Heart left ventricle (tissue), 16 donors: ENCODE results near the gene NME7. TPM values are rescaled to one million over a fixed set of nuclear protein-coding genes. Genes with fewer than 3 reads are reported as not detected.

Source experiments
- ATAC-seq, 4 donors: fragments of 200-7000 bp; cut with Tn5 transposase; one replicate each; pipeline ENCODE4 v1.9.1; 2020 to 2022; ENCODE audit warnings: moderate library complexity in 4 of 4, mild to moderate bottlenecking in 3 of 4, moderate number of reproducible peaks in 1 of 4
- DNase-seq, 5 donors: peaks; one replicate each; pipeline ENCODE4 v3.0.0-alpha.2; 2020
- H3K27ac ChIP-seq, 12 donors: fragments of 200-600 bp; sonication (generic) in 4 of 12; one replicate each; pipeline versions ENCODE4 v1.5.0 to v1.8.0; 2016 to 2022; ENCODE audit warnings: mild to moderate bottlenecking in 2 of 12
- H3K27me3 ChIP-seq, 9 donors: fragments of 200-600 bp; sonication (generic) in 2 of 9; one replicate each; pipeline versions ENCODE4 v1.5.1 to v1.8.0; 2016 to 2022; ENCODE audit warnings: mild to moderate bottlenecking in 3 of 9
- H3K36me3 ChIP-seq, 9 donors: fragments of 200-600 bp; sonication (generic) in 2 of 9; one replicate each; pipeline versions ENCODE4 v1.5.0 to v1.8.0; 2018 to 2022; ENCODE audit warnings: mild to moderate bottlenecking in 2 of 9
- H3K4me1 ChIP-seq, 12 donors: fragments of 200-600 bp; sonication (generic) in 4 of 12; one replicate each; pipeline versions ENCODE4 v1.5.0 to v1.8.0; 2016 to 2022; ENCODE audit warnings: mild to moderate bottlenecking in 3 of 12
- H3K4me3 ChIP-seq, 12 donors: fragments of 200-600 bp; sonication (generic) in 4 of 12; one replicate each; pipeline versions ENCODE4 v1.5.0 to v1.8.0; 2017 to 2022; ENCODE audit warnings: mild to moderate bottlenecking in 9 of 12, moderate library complexity in 4 of 12
- H3K9me3 ChIP-seq, 12 donors: fragments of 200-600 bp; sonication (generic) in 4 of 12; one replicate each; pipeline versions ENCODE4 v1.5.0 to v1.8.0; 2016 to 2022; ENCODE audit warnings: mild to moderate bottlenecking in 1 of 12
- CTCF ChIP-seq, 12 donors: fragments of 200-600 bp; sonication (generic) in 4 of 12; IDR thresholded peaks; one replicate each; pipeline versions ENCODE4 v1.5.0 to v1.8.0; 2018 to 2022; ENCODE audit warnings: antibody characterized with exemption in 12 of 12, mild to moderate bottlenecking in 5 of 12
- POLR2A ChIP-seq, 2 donors: fragments of 450-650 bp; IDR thresholded peaks; one replicate each; pipeline ENCODE4 v1.6.1; 2017; ENCODE audit warnings: antibody characterized with exemption in 2 of 2, mild to moderate bottlenecking in 2 of 2, moderate library complexity in 2 of 2
- WGBS, 4 donors: extraction: QIAGEN DNeasy Blood & Tissue Kit in 2 of 4; methylation state at CpG; one replicate each; pipeline versions ENCODE4 v1.1.5 to v1.1.7; 2013 to 2018; 5-methylcytosine and 5-hydroxymethylcytosine counted together
- intact Hi-C, 10 donors: fragments of 100-400 bp; cut with DNase I; formaldehyde crosslinking; loops; one replicate each; pipeline versions ENCODE4 v1.11.1 to v1.14.2; 2022
- polyA plus RNA-seq, 2 donors: library from polyadenylated mRNA; stranded (reverse); fragments of 200-250 nt; gene quantifications; one replicate each; pipeline ENCODE4 v1.2.3, GENCODE V29; 2013
- total RNA-seq, 9 donors: library from RNA; depleted of rRNA in 2 of 9; stranded (reverse); fragments of >200 nt in 2 of 9; fragmentation: NEBNext Ultra II Directional in 3 of 9; extraction: Animal tissue kit (Norgen Biotek cat#: 25700) in 3 of 9; gene quantifications; one replicate each; pipeline versions ENCODE4 v1.1.0 to v1.2.4, GENCODE V29; 2016 to 2023
- donor health status: ischemic (EF 13 %, LVEDD 7.1; RV severe dilation, severe dysfunction).
- donor health status: healthy with polysubstance abuse.
- donor health status: DM: no; HTN: yes; CAD: no.
- donor health status: DM: no; HTN: no; CAD: no.
- donor health status: ischemic (EF 25% LVEDD 6.9; RV normal size, moderate dysfunction).
- donor health status: ischemic (EF 25% LVEDD 5.7; RV mildly dilated, moderate dysfunction).
- donor health status: healthy.
- donor health status: DM: yes; HTN: yes; CAD: no.
- donor health status: ischemic (EF 35%, LVEDD 5.7; RV mildly dilated, moderate dysfunction).
- donor health status: nonischemic (EF 11% LVEDD 7.7; RV severe dilation, severe dysfunction).
- donor health status: DM: yes; HTN: yes; CAD: no.
- donor health status: PGD.
- donor health status: ischemic (EF 29% LVEDD 5.4; RV normal size, mild dysfunction).
- donor health status: nonischemic (EF 23%, LVEDD 6.1; RV moderate dilation, normal function).

Gene NME7
- total and polyA plus RNA-seq, 11 donors, result 3.1 to 25.2 (median 8.4) TPM

- Histone ChIP-seq H3K27ac (peak overlapping the region; percentile 83 to 98 (median 94)), H3K4me3 (peak overlapping the region; percentile 72 to 95 (median 88)), H3K4me1 (peaks cover 0 to 78% (median 32%) of the 10 kb centered on the region in 12 donors), H3K36me3 (peaks cover 0 to 36% (median 29%) of the 10 kb centered on the region in 9 donors), H3K27me3 (peaks cover 0 to 9% (median 0%) of the 10 kb centered on the region in 9 donors), H3K9me3 (no peaks in the 10 kb centered on the region)
- ATAC-seq (peak; percentile 39 to 63 (median 52)), DNase-seq (peak in 4 of 5 donors; percentile 49 to 80 (median 70))
- intact Hi-C loops, result loop anchor here in 8 of 10 donors (2.0 to 10.0 kb wide), 19 partner anchors 67 to 505 kb away; no protein-coding TSS in a partner anchor
- TF ChIP-seq CTCF (IDR thresholded peaks at IDR 0.05) (no peak), POLR2A (IDR thresholded peaks at IDR 0.05) (peak in 1 of 2 donors; percentile 64)
- 18 to 42% (median 37%) methylated on average over 8 of the region's 8 CpGs for WGBS, 4 donors
Observed at GRCh38 chr1:169109561-169110134, 257.9 kb downstream of the NME7 start.

DNA sequence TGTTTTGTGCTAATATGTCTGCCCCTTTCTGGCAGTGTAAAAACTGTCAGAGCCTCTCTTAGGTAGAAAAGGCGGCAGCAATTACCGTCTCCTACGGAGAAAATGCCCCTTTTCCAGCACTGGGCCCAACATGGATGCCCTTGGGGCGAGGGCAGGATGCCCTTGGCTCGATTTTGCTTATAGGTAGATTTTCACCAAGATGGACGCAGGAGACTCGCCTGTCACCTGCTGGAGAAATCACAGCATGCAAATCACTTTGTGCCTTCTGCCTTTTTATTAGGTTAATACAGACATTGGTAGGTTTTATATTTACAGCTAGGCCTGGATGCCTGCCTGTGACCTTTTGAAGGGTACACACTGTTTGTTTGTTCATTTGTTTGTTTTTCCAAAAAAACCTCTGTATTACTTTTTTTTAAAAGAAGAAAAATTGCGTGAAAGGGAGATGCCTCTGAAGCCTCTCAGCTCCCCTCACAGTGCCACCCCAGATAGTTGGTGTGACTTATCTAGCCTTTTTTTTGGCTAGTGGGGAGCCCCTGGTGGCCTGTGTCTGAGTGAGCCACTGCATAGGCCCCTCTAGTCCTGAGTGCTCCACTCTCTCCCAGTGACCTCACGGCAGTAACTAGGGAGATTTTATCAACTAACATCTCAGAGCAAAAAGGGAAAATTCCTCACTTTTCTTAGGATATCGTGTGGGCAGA lies 258.6 kb downstream of the NME7 start:
- peak overlapping the region; percentile 72 to 95 (median 88) for H3K4me3 ChIP-seq
- TF ChIP-seq CTCF (IDR thresholded peaks at IDR 0.05) (peak in 7 of 12 donors; percentile 4 to 32 (median 20)), POLR2A (IDR thresholded peaks at IDR 0.05) (no peak)

DNA sequence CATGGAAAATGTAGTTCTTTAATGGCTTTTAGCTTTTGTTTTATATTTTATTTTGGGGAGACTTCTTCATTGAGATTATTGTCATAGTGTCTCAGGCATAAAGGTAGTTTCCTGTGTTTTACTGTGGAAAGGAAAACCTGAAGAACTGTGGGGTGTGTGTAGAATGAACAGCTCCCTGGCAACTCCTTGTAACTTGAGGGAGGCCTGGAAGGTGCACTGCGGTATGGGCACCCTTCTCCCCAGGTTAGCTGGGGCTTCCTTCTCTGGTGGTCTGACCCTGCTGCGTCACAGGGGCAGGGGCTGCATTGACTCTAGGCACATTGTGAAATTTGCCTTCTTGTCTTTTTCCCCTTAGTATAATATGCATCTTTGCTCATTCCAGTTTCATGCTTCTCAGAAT lies 259.4 kb downstream of the NME7 start:
- no peak for ATAC-seq
- Histone ChIP-seq H3K4me1 (peaks cover 0 to 71% (median 31%) of the 10 kb centered on the region in 12 donors), H3K27ac (peak overlapping the region; percentile 83 to 98 (median 94)), H3K4me3 (peak overlapping the region; percentile 72 to 95 (median 88)), H3K27me3 (peaks cover 0 to 9% (median 0%) of the 10 kb centered on the region in 9 donors), H3K36me3 (peaks cover 0 to 23% (median 17%) of the 10 kb centered on the region in 9 donors), H3K9me3 (no peaks in the 10 kb centered on the region)
- WGBS, 4 donors, result 50 to 69% (median 60%) methylated on average over 2 of the region's 2 CpGs
- no peak for TF ChIP-seq POLR2A (IDR thresholded peaks at IDR 0.05)
- TF ChIP-seq CTCF (IDR thresholded peaks at IDR 0.05), result no peak
- no peak for DNase-seq
- intact Hi-C loops, result loop anchor here in 7 of 10 donors (2.0 to 10.0 kb wide), 18 partner anchors 66 to 503 kb away; no protein-coding TSS in a partner anchor

More for the DNA sequence above, 258.6 kb downstream of the NME7 start:
- WGBS, 4 donors, result 46 to 61% (median 59%) methylated on average over 10 of the region's 10 CpGs
- Histone ChIP-seq H3K9me3 (no peaks in the 10 kb centered on the region), H3K4me1 (peaks cover 0 to 77% (median 32%) of the 10 kb centered on the region in 12 donors), H3K27ac (peak overlapping the region; percentile 83 to 98 (median 94)), H3K36me3 (peaks cover 0 to 30% (median 24%) of the 10 kb centered on the region in 9 donors), H3K27me3 (peaks cover 0 to 9% (median 0%) of the 10 kb centered on the region in 9 donors)
- ATAC-seq, result peak in 2 of 4 donors; percentile 18 to 34
- intact Hi-C loops, result loop anchor here in 7 of 10 donors (2.0 to 10.0 kb wide), 18 partner anchors 67 to 504 kb away; no protein-coding TSS in a partner anchor
- DNase-seq, result peak in 1 of 5 donors; percentile 32
